Activated naive CD4-positive, alpha-beta T cell treated with Interleukin-2 at 50 U/mL for 16 hours (primary cell): ENCODE data around the gene RTL5.
A peak's percentile ranks its signal among the peaks of the same experiment; 100 is the strongest.

ENCODE experiments used
- DNase-seq: peaks from one replicate; pipeline ENCODE4 v3.0.0-alpha.2; 2020

RTL5 gene

DNA sequence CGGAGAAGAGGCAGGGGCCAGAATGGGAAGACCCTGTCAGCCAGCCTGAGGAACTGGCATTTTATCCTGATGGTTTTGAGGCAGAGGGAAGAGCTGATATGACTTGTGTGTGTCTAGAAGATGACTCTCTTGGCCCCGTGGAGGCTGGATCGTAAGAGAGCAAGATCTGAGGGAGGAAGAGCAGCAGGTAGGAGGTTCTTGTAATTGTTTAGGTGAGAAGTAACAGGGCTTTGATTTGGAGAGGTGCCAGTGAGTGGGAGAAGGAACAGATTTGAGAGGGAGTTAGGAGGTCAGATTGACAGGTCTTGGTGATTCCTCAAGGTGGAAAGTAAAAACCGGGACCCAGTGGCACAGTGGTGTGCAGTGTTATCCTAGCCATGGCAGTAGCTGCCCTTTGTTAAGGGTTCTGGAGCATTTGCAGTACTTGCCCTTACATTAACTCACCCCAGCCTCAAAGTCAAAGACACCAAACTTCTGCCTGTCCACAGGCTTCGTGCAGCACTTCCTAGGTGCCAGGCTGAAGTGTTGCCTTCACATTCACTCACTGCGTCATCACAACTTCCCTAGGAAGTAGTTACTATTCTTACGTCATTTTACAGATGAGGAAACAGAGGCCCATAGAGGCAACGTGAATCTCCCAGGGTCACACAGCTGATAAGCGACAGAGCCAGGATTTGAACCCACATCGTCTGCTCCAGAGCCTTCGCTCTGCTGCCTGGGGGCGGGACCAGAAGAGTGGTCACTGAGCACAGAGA lies 23.7 kb downstream of the RTL5 start:
- DNase-seq: no peak

DNA sequence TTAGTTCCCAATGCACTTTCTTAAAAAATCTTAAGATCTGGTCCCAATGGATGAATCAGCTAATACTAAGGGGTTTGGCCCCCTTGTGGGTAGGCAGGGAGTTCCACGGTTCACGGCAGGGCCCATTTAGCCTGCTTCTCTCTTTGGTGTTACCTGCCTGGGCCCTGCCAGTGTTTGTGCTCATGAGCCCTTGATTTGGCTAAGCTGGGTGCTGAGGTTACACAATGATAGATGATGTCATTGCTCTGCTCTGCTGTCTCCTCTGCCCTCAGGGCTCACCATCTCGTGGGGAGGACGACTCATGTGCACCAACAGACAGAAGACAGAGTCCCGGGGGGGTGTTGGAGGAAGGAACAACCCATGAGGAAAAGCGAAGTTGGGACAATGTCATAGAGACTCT lies 24.4 kb downstream of the RTL5 start:
- peak; percentile 22 for DNase-seq

DNA sequence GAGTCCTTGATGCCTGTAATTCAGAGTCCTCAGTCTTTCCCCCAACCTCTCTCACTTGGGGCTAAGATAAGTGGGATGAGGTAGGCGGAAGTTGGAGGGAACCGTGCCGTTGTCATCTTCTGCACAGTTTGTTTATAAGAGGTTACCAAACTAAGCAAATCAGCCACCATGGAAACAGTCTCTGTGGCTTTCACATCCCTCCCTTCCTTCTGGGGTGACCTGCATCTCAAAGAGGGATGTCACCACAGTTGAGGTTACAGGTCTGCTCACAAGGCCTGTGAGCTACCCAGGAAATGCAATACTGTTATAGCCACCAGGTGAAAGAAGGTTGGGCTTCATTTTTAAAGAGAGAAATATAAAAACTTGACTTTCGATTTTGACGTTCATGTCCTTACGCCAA lies 26.3 kb downstream of the RTL5 start:
- peak; percentile 44 for DNase-seq

DNA sequence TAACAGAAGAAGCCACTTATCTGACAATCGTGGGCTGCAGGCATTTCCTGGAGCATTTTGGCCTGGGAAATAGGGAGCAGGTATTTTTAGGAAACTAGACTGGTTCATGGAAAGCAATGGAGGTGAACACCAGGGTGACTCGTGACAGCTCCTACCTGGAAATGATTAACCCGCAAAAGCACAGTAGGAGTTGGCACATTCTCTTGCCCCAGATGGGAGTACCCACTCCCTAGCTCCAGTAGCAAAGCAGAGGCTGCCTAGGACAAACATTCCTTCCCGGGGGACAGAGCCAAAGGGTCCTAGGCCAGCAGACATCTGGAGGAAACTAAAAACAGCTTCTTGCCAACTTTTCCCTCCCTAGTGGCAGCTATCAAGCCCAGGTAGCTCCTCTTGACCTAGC lies 29.0 kb downstream of the RTL5 start:
- no peak for DNase-seq

DNA sequence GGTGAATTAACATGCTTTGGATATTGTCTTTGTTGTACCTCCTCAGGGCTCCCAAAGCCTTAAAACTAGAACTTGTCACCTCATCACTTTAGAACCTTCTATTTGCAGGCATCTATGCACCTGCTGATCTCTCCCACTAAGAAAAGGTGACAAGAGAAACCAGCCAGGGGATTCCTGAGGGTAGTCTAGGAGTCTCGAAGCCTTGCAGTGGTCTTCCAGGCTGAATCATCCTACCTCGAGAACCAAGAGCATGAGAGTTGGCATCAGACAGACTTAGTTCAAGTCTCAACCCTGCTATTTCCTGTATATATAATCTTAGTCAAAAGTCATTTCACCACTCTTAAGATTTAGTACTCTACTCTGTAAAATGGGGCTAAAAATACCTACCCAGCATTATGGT lies 29.6 kb downstream of the RTL5 start:
- DNase-seq: no peak

DNA sequence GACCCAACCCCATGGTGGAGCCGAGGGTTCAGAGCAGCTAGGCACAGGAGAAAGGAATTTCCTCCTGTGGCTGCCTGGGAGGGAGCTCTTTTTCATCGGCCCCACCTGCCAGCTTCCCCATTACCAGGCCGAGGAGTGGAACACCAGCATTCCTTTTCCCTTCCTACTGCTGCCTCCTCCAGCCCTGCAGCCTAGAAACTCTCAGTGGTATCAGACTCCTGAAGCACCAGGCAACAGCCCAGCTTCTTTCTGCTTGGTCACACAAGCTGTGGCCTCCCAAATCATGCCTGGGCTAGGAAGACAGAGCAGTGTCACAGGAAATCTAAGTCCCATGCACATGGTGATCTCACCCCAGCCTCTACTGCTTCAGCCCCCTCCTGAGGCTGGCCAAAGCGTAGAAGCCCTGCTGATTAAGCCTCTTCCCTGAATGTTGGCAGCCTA lies 30.1 kb downstream of the RTL5 start:
- no peak for DNase-seq

DNA sequence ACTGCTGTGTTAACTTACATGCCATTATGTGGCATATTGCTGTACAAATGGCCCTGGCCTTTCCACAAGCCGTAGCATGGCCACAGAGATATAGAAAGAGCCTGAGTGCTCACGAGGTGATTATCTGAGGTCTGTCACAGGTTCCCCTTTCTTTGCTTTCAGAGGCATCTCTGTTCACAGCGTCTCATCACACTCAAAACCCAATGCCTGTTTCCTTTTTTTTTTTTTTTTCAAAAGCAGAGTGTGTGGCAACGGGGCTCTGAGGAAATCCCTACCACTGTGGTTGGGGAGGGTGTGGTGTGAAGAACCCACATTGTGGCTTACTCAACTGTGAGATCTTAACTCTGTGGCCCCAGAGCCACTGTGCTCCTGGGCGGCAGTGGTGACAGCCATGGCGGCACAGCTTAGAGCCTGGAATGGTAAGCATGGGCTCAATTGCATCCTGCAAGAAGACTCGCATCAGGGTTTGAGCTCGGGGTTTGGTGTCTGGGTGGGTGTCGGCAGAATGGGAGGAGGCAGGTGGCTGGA lies 30.8 kb downstream of the RTL5 start:
- peak; percentile 68 for DNase-seq

DNA sequence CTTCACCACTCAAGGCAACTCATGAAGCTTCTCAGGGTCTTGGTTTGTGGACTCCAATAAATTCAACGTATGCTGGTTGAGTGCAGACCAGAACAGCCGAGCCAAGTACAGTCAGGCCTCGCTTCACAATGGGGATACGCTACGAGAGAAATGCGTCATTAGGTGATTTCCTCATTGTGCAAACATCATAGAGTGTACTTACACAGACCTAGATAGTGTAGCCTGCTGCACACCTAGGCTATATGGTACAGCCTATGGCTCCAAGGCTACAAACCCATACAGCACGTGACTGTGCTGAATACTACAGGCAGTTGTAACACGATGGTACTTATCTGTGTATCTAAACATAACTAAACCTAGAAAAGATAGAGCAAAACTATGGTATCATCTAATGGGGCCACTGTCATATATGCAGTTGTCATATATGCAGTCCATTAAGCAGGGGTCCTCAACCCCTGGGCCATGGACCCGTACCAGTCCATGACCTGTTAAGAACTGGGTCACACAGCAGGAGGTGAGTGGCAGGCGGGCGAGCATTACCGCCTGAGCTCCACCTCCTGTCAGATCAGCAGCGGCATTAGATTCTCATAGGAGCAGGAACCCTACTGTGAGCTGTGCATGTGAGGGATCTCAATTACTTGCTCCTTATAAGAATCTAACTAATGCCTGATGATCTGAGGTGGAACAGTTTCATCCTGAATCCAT lies 31.5 kb downstream of the RTL5 start:
- peak; percentile 13 for DNase-seq

DNA sequence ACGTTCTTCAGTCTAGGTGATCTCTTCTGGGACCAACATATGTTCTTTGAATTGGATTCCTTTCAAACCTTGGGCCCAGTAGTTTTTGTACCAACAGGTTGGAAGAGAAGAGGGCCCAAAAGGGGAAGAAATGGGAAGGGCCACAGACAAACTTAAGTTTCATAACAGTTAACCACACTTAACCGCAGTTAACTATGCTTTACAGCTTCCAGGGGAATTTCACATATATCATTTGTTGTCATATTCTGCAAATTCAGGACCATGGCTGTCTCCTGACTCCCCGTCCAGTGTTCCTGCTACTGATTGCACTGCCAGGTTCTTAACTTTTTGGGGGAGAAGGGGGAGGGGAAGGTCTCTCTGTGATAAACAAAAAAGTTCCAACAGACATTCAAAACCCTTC lies 34.6 kb downstream of the RTL5 start:
- DNase-seq: no peak

DNA sequence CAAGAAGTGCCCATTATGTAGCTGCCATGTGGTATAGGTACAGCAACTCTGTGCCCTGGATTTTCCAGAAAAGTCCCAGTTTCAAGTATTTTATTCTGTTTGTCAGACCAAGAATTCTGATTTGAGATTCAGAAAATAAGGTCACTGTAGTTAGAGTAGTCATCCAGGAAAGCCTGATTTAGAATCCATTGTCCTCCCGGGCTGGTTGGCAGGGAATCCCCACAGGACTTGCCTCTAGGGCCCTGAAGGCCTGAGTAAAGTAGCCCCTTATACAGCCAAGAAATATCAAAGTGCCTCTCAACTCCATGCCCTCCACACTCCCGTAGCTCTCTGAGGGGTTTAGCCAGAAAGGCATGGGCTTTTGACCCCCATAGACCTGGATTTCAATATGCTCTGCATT lies 36.3 kb downstream of the RTL5 start:
- no peak for DNase-seq

DNA sequence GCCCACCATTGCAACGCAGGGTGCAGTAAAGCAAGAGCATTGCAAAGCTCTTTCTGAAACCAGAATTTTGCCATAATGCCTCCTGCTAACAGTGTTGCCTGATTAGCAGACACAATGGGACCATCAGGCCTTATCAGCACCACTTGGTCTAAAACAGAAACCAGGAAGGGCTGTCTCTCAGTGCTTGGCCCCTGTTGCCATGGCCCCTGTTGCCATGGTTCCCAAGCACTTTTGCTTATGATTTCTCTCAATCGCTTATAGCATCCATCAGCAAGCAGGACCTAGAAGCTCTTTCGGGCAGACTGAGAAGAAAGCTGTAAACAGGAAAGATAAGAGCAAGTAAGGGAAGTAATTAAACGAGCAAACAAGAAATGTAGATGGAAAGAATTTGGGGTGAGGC lies 36.8 kb downstream of the RTL5 start:
- DNase-seq: peak; percentile 68

DNA sequence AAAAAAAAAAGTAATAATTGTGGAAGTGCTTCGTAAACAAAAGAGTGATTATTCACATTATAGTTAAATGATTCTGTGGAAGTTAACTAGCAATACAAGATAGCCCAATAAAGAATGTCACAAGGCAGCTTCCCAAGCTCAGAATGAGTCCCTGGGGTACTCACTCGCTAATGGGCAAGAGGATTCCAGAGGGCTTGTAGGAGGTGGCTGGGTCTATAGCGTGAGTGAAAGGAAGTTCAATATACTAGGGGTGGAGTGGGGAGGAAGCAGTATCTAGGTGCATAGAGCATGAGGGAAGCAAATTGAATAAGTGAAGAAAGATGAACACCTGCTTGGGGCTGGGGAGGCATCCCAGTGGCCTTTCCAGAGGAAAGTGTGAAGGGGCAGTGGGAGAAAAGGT lies 42.5 kb downstream of the RTL5 start:
- DNase-seq: no peak

DNA sequence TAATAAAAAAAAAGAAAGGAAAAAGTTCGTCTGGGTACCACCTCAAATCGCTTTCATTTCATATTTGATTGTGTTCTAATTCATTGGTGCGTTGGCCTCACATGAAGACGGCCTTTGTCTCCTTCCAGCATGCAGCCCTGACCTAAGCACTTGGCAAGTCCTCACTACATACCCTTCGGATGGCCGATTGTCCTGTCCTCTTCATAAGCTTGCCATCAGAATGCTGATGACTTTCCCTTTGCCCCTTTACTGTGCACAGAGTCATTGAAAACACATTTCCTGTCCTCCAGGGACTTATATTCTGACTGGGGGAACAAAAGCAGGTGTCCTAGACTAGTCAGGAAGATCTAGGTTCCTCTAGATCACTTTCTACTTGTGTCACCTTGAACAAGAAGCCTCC lies 43.0 kb downstream of the RTL5 start:
- no peak for DNase-seq

DNA sequence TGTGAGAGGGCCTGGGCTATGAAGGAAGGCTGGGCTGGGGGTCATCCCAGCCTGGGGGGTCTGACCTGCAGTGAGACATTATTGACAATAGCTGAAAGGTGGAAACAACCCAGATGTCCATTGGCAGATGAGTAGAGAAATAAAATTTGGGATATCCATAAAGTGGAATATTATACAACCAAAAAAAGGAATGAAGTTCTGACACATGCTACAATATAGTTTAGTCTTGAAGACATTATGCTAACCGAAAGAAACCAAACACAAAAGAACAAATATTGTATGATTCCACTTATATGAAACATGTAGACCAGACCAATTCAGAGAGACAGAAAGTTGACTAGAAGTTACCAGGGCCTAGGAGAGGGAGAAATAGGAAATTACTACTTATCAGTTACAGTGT lies 44.7 kb downstream of the RTL5 start:
- no peak for DNase-seq

DNA sequence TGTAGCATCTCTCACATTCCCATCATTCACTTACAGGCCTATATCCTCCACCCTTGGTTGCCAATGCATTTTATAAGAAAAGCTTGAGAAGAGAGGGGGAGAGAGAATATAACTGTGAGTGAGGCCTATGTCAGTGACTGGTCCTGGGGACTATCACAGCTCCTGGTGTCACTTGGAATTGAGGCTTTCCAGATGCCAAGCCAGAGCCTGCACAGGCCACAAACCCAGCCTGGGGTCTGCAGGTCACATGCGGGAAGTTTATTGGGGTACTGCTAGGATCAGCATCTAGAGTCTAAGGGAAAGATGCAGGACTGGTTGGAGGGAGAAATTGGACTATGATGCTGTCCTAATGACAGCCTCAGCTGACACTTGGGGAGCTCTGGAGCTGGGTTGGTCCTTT lies 47.6 kb downstream of the RTL5 start:
- DNase-seq: no peak

DNA sequence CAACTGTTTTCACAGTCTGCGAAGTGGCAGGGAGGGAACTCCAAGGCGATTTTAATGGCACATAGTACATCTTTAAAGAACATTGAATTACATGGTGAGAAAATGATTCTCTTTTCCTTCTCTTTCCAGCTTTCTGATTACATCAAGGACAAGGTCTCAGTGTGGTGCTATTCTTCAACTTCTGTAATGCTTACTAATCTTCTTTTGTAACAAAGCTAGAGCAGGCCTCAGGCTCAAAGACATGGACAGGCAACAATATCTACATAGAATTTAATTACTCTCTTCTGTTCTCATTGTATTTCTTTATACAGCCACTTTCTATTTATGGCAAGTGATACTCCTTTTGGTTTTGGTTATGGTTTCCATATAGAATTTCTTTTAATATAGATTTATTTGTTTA lies 48.4 kb downstream of the RTL5 start:
- no peak for DNase-seq

DNA sequence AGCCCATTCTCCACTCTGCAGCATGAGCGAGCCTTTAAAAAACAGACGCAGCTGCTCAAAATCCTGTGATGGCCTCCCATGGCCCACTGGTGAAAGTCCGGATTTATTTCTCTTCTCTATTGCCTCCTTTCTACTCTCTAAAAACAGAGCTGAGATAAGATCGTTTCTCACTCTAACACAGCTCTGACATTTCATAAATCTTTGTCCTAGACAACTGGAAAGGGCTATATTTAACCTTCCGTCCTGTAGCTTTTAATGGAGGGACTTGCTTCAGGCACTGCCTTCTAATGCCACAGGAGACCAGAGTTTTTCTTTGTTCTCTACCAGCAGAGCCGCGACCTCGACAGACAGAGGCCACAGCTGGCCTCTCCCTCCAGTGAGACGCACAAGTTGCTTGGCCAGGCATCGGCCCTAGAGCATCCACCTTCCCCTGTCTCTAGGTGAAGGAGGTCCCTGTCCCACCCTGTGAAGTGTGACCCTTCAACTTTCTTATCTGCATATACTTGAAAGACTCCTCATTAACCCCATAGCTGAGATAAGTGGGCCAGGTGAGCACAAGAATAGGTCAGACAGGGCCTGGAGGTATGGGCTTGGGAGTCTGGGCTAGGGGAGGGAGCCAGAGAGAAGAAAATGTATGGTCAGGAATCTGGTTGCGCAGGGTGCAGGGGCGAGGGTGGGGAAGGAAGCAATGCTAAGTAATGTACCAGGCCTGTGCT lies 50.0 kb downstream of the RTL5 start:
- DNase-seq: no peak

DNA sequence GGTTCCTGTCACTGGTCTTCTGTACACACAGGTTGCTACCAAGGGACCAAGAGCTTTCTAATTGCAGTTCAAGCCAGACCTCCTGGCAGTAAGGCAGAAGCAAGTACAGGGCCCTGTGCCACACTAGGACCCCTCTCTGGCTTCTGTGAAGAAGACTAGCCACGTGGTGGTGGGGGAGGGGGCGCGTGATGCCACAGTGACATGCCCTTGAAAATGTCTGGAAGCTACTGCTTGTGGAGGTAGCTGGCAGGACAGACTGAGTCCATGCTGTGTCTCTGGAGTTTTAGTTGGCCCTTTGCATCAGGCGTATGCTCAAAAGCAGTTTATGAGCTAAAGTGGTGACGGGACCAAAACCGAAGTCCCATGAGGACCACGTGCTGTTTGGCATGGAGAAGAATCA lies 50.9 kb downstream of the RTL5 start:
- no peak for DNase-seq

DNA sequence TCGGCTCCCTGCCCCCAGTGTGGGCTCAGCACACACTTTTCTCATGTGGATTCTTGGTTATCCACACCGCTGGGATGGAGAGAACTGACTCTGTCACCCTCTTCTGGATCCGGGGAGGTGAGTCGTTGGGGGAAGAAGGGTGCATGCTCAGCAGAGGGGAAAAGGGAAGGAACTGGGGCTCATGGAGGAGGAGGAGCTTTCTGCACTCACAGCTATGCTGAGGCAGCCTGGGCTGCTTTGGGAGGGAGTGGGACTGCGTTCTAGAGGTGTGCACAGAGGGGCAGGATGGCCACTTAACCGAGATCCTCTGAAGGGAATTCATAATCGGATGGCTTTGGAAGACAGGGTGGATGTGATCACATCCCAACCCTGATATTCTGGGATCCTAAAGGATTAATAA lies 51.6 kb downstream of the RTL5 start:
- DNase-seq: no peak

DNA sequence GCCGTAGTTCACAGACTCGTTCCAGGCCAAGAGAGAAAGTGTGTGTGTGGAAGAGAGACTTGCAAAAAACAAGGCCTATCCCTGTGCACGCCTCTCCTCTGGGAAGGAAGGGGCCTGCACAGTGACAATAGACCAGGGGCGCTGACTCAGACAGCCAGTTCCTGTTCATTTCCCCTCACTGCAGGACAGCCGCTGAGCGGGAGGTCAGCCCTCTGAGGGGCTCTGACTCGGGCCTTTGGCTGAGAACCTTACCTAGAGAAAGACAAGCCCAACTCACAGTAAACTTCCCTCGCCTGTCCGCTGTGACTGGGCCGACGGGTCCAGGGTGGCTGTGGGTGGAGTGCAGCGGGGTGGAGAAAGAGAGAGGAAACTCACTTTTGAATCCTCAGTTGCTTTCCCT lies 52.1 kb downstream of the RTL5 start:
- no peak for DNase-seq

DNA sequence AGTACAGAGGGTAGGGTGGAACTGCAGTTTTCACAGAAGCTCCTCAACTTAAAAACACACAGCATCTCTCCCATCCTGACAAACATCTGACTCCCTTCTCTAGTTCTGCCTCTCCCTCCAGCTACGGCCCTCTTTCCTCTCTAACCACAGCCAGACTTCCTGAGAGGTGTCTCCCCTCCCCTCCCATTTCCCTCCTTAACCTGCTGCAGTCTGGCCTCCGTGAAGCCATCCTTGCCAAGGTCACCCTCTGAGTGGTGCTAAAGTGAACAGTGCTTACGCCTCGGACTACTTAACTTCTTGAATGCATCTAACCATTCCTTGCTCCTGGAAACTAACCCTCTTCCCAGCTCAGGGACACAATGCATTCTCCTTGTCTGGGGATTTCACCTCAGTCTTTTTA lies 53.3 kb downstream of the RTL5 start:
- DNase-seq: no peak
